ENCODE data around the gene THSD7B. TPM values are rescaled to one million over a fixed set of nuclear protein-coding genes. Genes with fewer than 3 reads are reported as not detected.

The THSD7B gene
- total and polyA plus RNA-seq, 2 of the 8 experiments (the other 6 are each of a cell fraction or from before 2014, with no cell fraction given): 0.60 to 2.9 TPM

DNA sequence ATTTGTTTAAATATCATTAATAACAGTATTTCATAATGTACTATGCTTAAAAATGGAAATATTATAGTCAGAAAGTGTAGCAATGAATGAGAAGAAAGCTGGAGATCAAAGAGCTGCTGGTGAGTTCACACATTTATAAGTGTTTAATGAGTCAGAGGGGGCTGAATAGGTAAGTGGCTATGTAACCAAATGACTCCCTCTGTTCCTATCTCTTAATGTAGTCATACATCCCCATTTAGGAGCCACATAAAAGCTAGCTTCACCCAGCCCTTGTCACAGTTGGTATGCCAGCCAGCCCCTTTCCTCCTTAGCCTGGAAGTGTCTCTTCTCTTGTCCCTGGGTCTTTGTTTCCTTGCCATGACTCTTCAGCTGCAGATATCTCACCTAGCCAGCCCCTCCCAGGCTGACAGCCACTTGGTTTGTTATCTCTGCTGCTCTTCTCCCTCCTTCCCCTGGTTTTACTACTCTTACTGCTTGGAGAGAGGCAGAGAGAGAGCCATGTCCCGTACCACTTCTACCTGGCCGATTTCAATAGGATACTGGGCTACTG is 760.4 kb downstream of the THSD7B start (continued):
- TF ChIP-seq, protein P1, sequence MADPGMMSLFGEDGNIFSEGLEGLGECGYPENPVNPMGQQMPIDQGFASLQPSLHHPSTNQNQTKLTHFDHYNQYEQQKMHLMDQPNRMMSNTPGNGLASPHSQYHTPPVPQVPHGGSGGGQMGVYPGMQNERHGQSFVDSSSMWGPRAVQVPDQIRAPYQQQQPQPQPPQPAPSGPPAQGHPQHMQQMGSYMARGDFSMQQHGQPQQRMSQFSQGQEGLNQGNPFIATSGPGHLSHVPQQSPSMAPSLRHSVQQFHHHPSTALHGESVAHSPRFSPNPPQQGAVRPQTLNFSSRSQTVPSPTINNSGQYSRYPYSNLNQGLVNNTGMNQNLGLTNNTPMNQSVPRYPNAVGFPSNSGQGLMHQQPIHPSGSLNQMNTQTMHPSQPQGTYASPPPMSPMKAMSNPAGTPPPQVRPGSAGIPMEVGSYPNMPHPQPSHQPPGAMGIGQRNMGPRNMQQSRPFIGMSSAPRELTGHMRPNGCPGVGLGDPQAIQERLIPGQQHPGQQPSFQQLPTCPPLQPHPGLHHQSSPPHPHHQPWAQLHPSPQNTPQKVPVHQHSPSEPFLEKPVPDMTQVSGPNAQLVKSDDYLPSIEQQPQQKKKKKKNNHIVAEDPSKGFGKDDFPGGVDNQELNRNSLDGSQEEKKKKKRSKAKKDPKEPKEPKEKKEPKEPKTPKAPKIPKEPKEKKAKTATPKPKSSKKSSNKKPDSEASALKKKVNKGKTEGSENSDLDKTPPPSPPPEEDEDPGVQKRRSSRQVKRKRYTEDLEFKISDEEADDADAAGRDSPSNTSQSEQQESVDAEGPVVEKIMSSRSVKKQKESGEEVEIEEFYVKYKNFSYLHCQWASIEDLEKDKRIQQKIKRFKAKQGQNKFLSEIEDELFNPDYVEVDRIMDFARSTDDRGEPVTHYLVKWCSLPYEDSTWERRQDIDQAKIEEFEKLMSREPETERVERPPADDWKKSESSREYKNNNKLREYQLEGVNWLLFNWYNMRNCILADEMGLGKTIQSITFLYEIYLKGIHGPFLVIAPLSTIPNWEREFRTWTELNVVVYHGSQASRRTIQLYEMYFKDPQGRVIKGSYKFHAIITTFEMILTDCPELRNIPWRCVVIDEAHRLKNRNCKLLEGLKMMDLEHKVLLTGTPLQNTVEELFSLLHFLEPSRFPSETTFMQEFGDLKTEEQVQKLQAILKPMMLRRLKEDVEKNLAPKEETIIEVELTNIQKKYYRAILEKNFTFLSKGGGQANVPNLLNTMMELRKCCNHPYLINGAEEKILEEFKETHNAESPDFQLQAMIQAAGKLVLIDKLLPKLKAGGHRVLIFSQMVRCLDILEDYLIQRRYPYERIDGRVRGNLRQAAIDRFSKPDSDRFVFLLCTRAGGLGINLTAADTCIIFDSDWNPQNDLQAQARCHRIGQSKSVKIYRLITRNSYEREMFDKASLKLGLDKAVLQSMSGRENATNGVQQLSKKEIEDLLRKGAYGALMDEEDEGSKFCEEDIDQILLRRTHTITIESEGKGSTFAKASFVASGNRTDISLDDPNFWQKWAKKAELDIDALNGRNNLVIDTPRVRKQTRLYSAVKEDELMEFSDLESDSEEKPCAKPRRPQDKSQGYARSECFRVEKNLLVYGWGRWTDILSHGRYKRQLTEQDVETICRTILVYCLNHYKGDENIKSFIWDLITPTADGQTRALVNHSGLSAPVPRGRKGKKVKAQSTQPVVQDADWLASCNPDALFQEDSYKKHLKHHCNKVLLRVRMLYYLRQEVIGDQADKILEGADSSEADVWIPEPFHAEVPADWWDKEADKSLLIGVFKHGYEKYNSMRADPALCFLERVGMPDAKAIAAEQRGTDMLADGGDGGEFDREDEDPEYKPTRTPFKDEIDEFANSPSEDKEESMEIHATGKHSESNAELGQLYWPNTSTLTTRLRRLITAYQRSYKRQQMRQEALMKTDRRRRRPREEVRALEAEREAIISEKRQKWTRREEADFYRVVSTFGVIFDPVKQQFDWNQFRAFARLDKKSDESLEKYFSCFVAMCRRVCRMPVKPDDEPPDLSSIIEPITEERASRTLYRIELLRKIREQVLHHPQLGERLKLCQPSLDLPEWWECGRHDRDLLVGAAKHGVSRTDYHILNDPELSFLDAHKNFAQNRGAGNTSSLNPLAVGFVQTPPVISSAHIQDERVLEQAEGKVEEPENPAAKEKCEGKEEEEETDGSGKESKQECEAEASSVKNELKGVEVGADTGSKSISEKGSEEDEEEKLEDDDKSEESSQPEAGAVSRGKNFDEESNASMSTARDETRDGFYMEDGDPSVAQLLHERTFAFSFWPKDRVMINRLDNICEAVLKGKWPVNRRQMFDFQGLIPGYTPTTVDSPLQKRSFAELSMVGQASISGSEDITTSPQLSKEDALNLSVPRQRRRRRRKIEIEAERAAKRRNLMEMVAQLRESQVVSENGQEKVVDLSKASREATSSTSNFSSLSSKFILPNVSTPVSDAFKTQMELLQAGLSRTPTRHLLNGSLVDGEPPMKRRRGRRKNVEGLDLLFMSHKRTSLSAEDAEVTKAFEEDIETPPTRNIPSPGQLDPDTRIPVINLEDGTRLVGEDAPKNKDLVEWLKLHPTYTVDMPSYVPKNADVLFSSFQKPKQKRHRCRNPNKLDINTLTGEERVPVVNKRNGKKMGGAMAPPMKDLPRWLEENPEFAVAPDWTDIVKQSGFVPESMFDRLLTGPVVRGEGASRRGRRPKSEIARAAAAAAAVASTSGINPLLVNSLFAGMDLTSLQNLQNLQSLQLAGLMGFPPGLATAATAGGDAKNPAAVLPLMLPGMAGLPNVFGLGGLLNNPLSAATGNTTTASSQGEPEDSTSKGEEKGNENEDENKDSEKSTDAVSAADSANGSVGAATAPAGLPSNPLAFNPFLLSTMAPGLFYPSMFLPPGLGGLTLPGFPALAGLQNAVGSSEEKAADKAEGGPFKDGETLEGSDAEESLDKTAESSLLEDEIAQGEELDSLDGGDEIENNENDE (IDR thresholded peaks at IDR 0.05; ENCODE audit: insufficient replicate concordance, low read length): no peak
- TF ChIP-seq SAP30 (IDR thresholded peaks at IDR 0.05; ENCODE audit: insufficient read depth, insufficient replicate concordance, low read length) (no peak), SUZ12 (IDR thresholded peaks at IDR 0.05; ENCODE audit: low read length) (no peak), RXRA (IDR thresholded peaks at IDR 0.05; ENCODE audit: insufficient read depth, low read depth, low read length) (no peak), TAF7 (optimal IDR thresholded peaks at IDR 0.05; ENCODE audit: borderline replicate concordance, low read depth, low read length) (no peak)
